Activated naive CD4-positive, alpha-beta T cell treated with anti-CD3 and anti-CD28 coated beads, Interleukin-2, amount 50 U/mL, for 16 hours (primary cell): ENCODE measurements around the gene APPL2.
"Not testable (repeated sequence)": the region's sequence is repeated elsewhere in the genome, so short reads cannot be mapped to it uniquely, and the experiment has no call there.

Experiments used
- DNase-seq: peaks from one replicate; pipeline ENCODE4 v3.0.0-alpha.2; 2020

The APPL2 gene

GRCh38 chr12:105256011-105256410 is 20.0 kb upstream of the APPL2 start:
- DNase-seq, result no peak

- DNase-seq, result no peak
Observed at GRCh38 chr12:105253866-105254513, 18.0 kb upstream of the APPL2 start.

GRCh38 chr12:105252901-105253300 is 16.9 kb upstream of the APPL2 start:
- DNase-seq, result no peak

GRCh38 chr12:105245776-105246427 is 9.9 kb upstream of the APPL2 start:
- not testable (repeated sequence) for DNase-seq

- DNase-seq, result no peak
Observed at GRCh38 chr12:105245291-105245690, 9.3 kb upstream of the APPL2 start.

- no peak for DNase-seq
Observed at GRCh38 chr12:105240228-105240627, 4.3 kb upstream of the APPL2 start.

GRCh38 chr12:105239304-105239703 is 3.3 kb upstream of the APPL2 start:
- DNase-seq, result no peak

- DNase-seq, result no peak
Observed at GRCh38 chr12:105237666-105238065, 1.7 kb upstream of the APPL2 start.

GRCh38 chr12:105235281-105235731 is 668 bp downstream of the APPL2 start:
- no peak for DNase-seq

GRCh38 chr12:105234197-105234596 is 1.8 kb downstream of the APPL2 start:
- DNase-seq, result no peak

GRCh38 chr12:105233041-105233905 is 2.7 kb downstream of the APPL2 start:
- no peak for DNase-seq

GRCh38 chr12:105231396-105231795 is 4.6 kb downstream of the APPL2 start:
- no peak for DNase-seq

- DNase-seq, result no peak
Observed at GRCh38 chr12:105229371-105229770, 6.6 kb downstream of the APPL2 start.

- DNase-seq, result no peak
Observed at GRCh38 chr12:105228966-105229365, 7.0 kb downstream of the APPL2 start.

- DNase-seq, result no peak
Observed at GRCh38 chr12:105228494-105228893, 7.5 kb downstream of the APPL2 start.

- no peak for DNase-seq
Observed at GRCh38 chr12:105227879-105228278, 8.1 kb downstream of the APPL2 start.

- DNase-seq, result no peak
Observed at GRCh38 chr12:105226219-105226618, 9.8 kb downstream of the APPL2 start.

GRCh38 chr12:105225505-105226015 is 10.4 kb downstream of the APPL2 start:
- DNase-seq, result no peak

- no peak for DNase-seq
Observed at GRCh38 chr12:105224399-105224798, 11.6 kb downstream of the APPL2 start.

- no peak for DNase-seq
Observed at GRCh38 chr12:105223884-105224283, 12.1 kb downstream of the APPL2 start.

- DNase-seq, result no peak
Observed at GRCh38 chr12:105223352-105223845, 12.6 kb downstream of the APPL2 start.

- DNase-seq, result no peak
Observed at GRCh38 chr12:105222726-105223351, 13.1 kb downstream of the APPL2 start.

- DNase-seq, result no peak
Observed at GRCh38 chr12:105222284-105222655, 13.7 kb downstream of the APPL2 start.
